GM19043 (cell line): Measurements from ENCODE around the gene SLC22A16.
"Not testable (repeated sequence)": the region's sequence is repeated elsewhere in the genome, so short reads cannot be mapped to it uniquely, and the experiment has no call there.

Experiments used
- ATAC-seq: cut with Tn5 transposase; IDR thresholded peaks from one replicate; pipeline ENCODE4 v1.9.1; 2021; ENCODE audit warnings: low read depth; ENCODE audit not compliant: unreplicated experiment

The SLC22A16 gene

DNA sequence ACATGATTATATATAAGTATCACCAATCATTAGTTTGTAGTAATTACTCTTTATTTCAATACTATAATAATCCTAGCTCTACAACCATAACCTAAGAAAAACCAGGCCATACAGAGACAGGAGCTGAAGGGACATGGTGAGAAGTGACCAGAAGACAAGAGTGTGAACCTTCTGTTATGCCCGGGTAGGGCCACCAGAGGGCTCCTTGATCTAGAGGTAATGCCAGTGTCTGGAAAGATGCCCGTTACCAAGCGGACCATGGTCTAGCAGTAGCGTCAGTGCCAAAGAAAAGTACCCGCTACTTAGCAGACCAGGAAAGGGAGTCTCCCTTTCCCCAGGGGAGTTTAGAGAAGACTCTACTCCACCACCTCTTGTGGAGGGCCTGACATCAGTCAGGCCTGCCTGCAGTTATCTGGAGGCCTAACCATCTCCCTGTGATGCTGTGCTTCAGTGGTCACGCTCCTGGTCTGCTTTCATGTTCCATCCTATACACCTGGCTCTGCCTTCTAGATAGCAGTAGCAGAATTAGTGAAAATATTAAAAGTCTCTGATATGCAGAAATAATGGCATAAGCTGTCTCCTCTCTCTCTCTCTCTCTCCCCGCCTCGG is 18.7 kb downstream of the SLC22A16 start:
- not testable (repeated sequence) for ATAC-seq

DNA sequence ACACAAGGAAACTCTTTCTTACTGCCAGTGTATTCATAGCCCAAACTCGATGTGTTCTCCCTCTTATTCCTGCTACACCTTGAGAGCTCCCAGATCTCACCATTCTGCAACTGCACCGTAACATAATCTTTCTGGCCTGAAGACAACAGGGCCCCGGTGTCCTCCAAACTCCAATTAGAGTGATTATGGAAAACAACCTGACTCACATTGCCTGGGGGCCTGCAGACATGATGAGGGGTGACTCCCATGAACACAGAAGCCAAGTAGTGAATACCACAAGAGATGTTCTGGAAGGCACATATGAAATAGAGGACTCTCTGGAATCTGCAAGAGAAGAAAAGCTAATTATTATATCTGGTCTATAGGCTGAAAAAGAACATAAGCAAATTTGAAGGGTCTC is 19.7 kb downstream of the SLC22A16 start:
- ATAC-seq: no peak

DNA sequence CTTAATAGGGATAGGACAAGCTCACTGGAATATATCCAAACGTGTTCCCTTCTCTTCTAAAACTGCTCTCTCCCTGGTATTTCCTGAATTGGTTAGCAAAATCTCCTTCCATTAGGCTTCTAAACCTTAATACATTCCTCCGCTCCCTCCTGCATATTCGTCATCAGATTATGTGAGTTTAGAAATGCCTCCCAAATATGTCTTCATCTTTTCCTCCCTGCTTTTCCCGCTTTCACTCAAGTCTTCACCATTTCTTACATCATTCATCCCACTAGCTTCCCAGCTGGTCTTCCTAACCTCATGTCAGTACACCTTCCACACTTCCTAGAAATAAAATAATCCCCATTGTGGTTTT is 26.9 kb downstream of the SLC22A16 start:
- no peak for ATAC-seq

DNA sequence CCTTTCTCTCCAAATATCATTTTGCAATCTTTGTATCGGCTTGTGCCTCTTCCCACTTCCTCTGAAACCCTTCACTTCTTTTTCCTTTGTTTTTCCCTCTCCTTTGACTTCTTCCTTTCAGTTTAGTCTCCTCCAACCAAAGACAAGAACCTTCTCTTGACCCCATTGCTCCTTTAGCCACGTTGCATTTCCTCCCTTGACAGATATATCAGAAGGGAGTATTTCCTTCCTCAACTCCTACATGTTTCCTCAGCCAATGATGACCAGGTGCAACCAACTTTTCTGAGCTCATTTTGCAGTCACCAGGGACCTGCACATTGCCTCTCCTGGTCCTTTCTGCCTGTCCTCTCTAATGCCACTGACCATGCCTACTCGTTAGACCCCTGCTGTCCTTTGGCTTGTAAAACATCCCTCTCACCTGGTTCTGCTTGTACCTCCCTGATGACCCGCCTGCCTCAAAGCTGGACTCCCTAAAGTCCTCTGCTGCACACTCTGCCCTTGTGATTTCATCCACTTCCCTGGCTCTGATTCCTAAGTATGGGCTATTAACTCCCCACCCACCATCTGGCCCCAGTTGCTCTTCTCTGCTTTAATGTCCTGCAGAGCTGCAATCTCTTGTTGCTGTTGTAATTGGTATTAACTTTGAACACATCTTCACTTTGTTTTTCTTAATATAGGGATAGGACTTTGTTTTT is 27.4 kb downstream of the SLC22A16 start:
- ATAC-seq: no peak

DNA sequence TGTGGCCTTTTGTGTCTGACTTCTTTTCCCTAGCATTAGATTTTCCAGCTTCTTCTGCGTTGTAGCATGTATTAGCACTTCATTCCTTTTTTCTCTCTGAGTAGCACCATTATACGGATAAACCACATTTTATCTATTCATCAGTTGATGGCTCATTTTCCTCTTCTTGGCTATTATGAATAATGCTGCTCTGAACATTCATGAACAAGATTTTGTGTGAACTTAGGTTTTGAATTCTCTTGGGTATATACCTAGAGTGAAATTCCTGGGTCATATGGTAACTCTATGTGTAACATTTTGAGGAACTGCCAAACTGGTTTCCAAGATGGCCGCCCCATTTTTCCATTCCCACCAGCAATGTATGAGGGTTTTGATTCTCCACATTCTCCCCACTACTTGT is 28.7 kb downstream of the SLC22A16 start:
- no peak for ATAC-seq

DNA sequence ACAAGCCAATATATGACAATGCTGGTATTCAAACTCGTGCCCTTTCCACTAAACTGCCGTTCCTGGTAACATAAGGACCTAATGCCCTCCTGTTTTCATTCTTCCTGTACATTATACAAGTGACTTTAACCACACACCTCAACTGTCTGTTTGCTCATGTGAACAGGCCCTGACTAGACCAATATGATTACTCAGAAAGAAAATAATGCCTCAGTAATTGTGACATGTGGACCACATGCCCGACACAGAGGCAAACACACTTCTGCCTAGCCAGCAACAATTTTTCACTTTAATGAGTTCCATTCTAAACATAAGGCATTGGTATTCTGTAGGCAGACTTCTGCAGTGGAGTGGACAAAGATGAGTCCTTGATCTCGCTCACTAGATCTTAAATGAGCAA is 30.0 kb downstream of the SLC22A16 start:
- no peak for ATAC-seq

DNA sequence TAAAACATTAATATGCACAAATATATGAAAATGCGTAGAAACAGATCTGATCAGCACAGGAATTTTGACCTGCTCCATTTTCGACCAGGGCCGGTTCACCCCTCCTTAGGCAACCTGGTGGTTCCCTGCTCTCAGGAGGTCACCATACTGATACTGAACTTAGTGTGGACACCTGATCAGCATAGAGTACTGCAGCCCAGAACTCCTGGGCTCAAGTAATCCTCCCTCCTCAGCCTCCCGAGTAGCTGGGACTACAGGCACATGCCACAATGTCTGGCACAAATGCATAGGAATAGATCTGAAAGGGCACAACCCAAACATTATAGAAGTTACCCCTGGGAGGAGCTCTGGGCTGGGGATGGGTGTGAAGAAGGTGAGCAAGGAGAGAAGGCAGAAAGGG is 36.4 kb downstream of the SLC22A16 start:
- ATAC-seq: no peak

DNA sequence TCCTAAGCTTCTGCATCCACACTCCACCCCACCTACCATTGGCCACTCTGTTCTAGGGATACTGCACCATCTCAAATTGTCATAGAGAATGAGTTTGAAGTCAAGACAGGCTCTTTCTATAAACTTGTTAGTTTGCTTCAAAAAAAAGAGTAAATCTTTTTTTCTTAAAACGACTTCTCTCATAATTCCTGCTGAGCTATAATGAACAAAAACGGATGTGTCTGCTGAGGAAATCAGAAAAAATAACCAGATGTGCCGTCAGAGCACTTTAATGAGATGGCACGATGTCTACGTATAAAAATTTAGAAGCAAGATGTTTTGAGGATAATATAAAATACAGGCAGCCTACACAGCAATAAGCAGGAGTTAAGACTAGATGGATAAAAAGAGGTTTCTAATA is 37.1 kb downstream of the SLC22A16 start:
- no peak for ATAC-seq

DNA sequence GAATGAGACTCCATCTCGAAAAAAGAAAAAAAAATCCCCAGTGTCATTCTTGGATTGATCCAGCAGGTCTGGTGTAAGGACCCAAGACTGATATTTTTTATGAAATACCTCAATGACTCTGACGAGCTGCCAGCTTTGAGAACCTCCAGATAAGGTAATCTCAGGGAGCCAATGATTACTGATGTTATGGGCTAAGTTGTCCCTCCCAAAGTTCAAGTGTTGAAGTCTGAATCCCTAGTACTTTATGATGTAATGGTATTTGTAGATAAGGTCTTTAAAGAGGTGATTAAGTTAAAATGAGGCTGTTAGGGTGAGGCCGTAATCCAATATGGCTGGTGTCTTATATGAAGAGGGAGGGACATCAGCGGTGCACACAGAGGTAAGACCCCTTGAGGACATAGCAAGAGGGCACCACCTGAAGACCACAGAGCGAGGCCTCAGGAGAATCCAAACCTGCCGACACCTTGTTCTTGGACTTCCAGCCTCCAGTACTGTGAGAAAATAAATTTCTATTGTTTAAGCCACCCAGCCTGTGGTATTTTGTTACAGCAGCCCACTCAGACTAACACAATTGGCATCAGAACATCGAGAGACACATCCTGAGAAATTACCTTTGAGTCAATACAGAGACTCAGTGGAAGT is 41.3 kb downstream of the SLC22A16 start:
- ATAC-seq: no peak

DNA sequence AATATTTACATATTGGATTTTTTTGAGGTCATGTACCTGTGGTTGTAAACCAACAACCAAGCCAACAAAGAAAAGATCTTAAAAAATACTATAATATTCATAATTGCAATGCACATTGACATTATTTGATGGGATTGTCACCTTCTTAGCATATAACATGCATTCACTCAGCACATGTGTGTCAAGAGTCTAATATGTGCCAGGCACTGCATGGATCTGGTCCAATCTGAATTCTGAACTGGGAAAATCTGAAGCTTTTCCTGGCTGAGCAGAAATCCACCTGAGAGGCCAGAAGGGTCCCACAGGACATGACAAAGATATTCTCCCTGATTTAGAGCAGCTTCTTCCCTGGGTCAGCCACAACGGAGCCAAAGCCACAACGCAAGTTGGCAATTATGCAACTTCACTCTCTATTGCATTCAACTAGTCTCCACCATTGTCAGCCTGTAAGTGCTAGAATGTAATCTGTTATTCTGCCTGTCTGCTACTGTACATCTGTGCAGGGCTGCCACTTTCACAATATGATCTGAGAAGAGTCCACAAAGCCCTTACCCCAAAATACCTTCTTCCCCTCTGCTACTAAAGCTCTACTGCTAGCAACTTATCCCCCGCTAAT is 44.0 kb downstream of the SLC22A16 start:
- ATAC-seq: no peak

DNA sequence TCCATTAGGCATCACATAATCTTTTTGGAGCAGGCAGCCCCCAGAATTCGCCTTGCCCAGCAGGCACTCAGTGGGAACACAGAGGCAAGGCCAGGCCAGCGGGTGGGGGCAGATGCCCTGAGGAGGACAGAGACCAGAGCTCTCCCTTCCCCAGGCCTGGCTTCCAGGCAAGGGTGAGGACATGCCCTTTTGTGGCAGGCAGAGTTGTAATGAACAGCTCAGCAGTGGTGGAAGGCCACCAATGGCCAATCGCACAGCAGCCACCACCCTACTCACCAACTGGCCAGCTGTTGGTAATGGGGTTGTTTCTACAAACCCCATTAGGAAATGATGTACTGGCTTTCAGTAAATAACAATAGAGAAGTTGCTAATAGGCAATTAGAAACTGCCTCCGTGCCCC is 45.7 kb downstream of the SLC22A16 start:
- ATAC-seq: no peak

DNA sequence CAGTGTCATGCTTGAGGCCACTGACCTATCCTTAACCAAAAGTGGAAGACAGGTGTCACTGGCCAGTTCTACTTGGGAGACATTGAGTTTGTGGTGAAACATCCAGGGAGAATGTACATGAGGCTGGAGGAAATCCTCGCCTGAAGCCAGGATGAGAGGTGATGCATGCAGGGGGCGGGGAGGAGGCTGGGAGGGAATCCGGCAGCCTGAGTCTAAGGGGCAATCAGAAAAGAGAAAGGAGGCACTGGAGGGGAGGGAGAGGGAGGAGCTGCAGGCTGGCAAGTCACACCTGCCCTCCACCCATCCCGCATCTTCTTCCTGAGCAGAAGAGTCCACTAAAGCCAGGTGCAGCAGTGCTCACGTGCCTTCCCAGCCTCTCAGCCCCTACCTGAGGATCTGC is 46.2 kb downstream of the SLC22A16 start:
- ATAC-seq: no peak

DNA sequence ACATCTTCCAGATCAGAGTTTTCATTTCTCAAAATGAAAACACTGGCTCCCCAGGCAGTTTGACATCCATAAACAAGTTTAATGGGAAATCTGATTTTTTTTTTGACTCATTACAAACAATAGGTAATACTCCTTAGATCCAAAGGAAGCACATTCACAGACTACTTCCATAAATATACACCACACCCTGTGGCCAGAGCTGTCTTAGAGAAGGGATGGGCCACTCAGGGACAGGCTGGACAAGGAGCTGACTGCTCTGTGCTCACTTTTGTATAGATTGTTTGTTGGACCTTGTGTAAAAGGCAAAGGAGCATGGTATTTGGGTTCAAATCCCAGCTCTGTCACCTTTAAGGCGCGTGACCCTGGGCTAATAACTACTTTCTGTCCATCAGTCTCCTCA is 48.3 kb downstream of the SLC22A16 start:
- ATAC-seq: no peak

DNA sequence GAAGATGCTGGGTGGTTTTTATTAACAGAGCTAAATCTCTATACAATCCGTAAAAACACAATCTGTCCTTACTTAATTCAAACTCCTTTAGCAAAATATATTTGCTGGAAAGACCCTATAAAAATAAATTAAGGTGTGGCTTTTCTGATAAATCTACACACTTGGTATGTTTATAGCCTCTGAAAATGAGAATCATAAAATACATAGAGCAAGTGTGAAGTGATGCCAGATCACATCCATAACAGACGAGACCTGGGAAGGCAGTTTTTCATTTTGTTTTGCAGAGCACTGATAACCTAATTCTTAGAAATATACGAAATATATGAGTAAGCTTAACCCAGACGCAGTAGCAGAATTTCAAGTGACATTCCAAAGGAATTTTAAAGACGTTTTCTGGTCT is 50.6 kb downstream of the SLC22A16 start:
- no peak for ATAC-seq

DNA sequence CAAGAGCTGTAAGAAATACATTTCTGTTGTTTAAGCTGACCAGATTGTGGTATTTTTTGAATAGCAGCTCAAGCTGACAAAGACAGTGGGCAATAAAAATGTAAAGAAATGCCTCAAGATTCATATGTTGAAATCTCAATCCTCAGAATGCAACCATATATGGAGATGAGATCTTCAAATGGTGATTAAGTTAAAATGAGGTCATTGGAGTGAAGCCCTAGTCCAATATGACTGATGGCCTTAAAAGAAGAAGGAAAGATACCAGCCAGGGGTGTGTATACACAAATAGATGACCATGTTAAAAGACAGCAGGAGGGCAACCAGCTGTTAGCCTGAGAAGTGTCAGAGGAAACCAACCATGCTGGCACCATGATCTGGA is 54.0 kb downstream of the SLC22A16 start:
- no peak for ATAC-seq

DNA sequence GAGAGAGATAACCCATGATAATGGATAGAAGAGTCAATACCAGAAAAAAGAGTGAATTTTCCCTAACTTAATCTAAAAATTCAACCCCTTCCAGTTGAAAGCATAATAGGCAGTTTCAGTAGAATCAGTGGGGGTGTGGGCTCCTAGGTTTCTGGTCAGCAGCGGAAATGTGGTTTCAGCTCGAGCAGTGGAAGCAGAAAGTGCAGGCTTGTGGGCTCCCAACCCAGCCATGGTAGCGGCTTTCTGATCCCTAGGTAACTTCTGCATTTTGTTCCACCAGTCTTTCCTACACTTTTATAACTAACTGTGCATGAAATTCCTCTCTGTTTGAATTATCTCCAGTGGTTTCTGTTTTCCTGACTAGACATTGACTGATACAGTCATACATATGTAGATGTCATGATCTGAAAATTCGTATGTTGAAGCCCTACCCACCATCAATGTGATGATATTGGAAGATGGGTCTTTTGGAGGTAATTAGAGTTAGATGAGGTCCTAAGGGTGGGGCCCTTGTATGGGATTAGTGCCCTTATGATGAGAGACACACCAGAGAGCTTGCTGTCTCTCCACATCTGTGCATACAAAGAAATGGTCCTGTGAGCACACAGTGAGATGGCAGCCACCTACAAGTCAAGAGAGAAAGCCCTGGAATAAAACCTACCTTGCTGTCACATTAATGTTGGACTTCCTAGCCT is 54.5 kb downstream of the SLC22A16 start:
- ATAC-seq: no peak

DNA sequence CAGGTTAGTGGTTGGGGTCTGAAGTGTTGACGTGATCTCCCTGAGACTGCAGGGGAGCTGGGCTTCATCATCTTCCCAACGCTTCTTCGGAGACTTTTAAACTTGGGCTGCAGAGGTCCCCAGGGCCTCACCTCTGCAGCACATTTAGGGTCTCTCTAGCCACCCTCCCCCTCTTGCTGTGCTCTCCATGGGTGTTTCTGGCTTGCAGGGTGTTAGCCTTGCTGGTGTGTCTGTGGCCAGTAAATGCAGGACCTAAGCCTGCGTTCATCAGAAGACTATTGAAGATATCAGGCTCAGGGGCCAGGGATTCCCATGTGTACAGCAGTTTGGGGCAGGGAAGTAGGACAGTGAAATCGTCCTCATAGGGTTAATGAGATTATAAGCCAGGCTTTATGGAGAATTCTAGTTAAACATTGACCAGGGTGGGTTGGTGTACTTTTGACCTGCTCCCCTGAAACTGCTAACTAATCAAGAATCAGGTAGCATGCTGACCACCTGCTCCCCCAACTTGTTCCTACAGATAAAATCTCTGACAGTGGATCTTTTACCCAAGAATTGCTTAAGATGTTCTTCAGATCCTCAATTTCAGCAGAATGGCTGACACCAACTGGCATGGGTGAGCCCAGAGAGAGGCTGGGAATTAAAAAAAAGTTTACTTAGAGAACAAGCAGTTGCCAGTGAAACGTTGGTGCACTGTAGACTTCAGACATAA is 57.2 kb downstream of the SLC22A16 start:
- no peak for ATAC-seq

DNA sequence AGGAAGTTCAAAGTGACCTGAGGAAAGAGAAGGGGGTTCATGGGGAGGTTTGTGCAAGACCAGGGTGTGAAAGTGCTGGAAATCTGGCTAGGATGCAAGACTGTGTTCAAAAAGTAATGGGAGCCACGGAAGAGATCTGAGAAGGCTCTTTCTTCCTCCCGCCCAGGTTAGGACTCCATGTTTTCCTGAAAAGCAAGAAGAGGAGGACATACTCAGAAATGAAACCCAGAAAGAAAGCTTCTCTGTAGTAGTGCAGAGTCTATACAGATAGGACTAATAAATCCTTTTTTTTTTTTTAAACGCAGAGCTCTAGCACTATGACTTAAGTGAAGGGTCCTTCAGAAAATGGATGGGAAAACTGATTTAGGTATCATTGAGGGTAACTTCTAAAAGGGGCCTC is 57.8 kb downstream of the SLC22A16 start:
- ATAC-seq: no peak

DNA sequence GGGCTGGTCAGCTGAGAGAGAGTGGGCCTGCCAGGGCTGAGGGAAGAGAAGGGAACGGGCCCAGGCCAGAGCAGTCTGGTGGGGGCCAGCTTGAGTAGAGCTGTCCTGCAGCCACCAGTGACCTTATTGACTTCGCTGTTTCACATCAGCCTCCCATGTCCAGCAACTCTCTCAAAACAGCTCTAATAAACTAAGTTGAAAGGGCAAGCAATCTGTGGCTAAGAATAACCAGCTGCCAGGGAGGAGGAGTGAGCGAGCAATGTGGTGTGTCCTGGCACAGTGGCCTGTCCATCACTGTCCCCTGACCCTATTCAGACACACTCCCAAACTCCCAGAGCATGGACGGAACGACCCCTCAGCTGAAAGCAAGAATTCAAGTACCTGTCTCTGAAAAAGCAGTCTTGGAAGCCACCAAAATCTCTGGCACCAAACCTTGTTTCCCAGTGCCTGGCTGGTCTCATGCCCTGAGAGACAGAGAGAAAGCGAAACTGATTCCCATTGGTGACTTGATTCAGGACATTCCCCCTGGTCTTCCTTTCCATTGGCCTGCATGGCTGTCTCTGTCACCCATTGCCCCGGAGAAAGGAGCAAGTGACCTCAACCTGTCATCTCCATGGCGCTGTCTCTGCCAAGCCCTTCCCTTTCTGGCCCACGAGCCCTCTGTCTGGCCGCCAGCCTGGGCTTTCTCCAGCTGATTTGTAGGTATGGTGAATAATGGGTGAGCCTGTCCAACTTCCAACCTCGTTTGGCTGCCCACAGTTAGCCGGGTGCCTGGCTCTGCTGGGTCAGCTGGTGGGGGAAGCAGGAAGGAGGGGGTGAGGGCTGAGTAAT is 61.1 kb downstream of the SLC22A16 start, which contains the start of gene DDO:
TSS of gene DDO (minus strand) at position 490 of the 831 bp plus-strand sequence. CDS start 2,113 bp downstream, outside the sequence.
- ATAC-seq: no peak

DNA sequence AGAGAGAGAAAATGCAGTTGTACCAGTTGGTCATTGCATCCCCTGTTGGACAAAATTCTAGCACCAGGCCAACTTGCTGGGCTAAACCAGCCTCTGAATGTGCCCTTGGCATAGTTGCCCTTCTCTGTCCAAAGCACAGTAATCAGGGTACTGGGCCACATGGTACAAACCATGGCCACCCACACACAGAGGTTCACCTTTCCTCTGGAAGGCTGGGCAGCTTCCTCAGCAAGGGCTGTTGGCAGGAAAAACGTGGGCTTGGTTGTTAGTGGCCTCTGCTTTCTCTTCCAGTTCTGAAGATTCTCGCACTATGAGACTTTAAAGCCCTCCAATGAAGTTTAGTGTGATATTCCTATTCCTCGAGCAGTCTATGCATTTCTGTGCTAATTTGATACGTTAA is 61.7 kb downstream of the SLC22A16 start:
- no peak for ATAC-seq
